Stimulated activated naive CD8-positive, alpha-beta T cell treated with anti-CD3 and anti-CD28 coated beads, Interleukin-15, Interleukin-2, amounts not matched to agents 100 U/mL and 50 U/mL, for 24 hours (primary cell): ENCODE data around the gene ANKRD28.
"Not testable (repeated sequence)": the region's sequence is repeated elsewhere in the genome, so short reads cannot be mapped to it uniquely, and the experiment has no call there.

Experiments used
- ATAC-seq: fragments of 150-1000 bp; cut with Tn5 transposase; one replicate; pipeline ENCODE4 v1.10.0; 2021
- DNase-seq: peaks from one replicate; pipeline ENCODE4 v3.0.0; 2021

The ANKRD28 gene

GRCh38 chr3:15771444-15771843 is 26.3 kb downstream of the ANKRD28 start:
- no peak for ATAC-seq
- no peak for DNase-seq

- ATAC-seq (no peak), DNase-seq (no peak)
Measured at GRCh38 chr3:15769256-15769915, 28.4 kb downstream of the ANKRD28 start.

- no peak for DNase-seq
- ATAC-seq, result peak; percentile 96
Measured at GRCh38 chr3:15768421-15769255, 29.1 kb downstream of the ANKRD28 start.

GRCh38 chr3:15766406-15766805 is 31.4 kb downstream of the ANKRD28 start:
- ATAC-seq, result no peak
- no peak for DNase-seq

GRCh38 chr3:15758295-15758694 is 39.5 kb downstream of the ANKRD28 start:
- ATAC-seq (no peak), DNase-seq (no peak)

- DNase-seq, result no peak
- no peak for ATAC-seq
Measured at GRCh38 chr3:15757824-15758223, 40.0 kb downstream of the ANKRD28 start.

- no peak for ATAC-seq
- no peak for DNase-seq
Measured at GRCh38 chr3:15756505-15756904, 41.3 kb downstream of the ANKRD28 start.

GRCh38 chr3:15755780-15756179 is 42.0 kb downstream of the ANKRD28 start:
- DNase-seq (no peak), ATAC-seq (no peak)

- DNase-seq, result no peak
- no peak for ATAC-seq
Measured at GRCh38 chr3:15755181-15755580, 42.6 kb downstream of the ANKRD28 start.

- no peak for DNase-seq
- no peak for ATAC-seq
Measured at GRCh38 chr3:15754047-15754446, 43.7 kb downstream of the ANKRD28 start.

GRCh38 chr3:15753056-15753710 is 44.6 kb downstream of the ANKRD28 start:
- no peak for ATAC-seq
- no peak for DNase-seq

- no peak for ATAC-seq
- DNase-seq, result no peak
Measured at GRCh38 chr3:15750879-15751278, 46.9 kb downstream of the ANKRD28 start.

- ATAC-seq (no peak), DNase-seq (no peak)
Measured at GRCh38 chr3:15750143-15750542, 47.6 kb downstream of the ANKRD28 start.

- not testable (repeated sequence) for DNase-seq, ATAC-seq
Measured at GRCh38 chr3:15745896-15746295, 51.9 kb downstream of the ANKRD28 start.

- ATAC-seq (no peak), DNase-seq (no peak)
Measured at GRCh38 chr3:15744176-15744575, 53.6 kb downstream of the ANKRD28 start.

- ATAC-seq (no peak), DNase-seq (no peak)
Measured at GRCh38 chr3:15743587-15744009, 54.2 kb downstream of the ANKRD28 start.

GRCh38 chr3:15742236-15742635 is 55.5 kb downstream of the ANKRD28 start:
- not testable (repeated sequence) for ATAC-seq, DNase-seq

GRCh38 chr3:15738616-15739005 is 59.2 kb downstream of the ANKRD28 start:
- not testable (repeated sequence) for DNase-seq, ATAC-seq

GRCh38 chr3:15731024-15731423 is 66.8 kb downstream of the ANKRD28 start:
- ATAC-seq, result no peak
- DNase-seq, result no peak

GRCh38 chr3:15728766-15729165 is 69.0 kb downstream of the ANKRD28 start:
- ATAC-seq, result no peak
- DNase-seq, result no peak

- ATAC-seq (no peak), DNase-seq (no peak)
Measured at GRCh38 chr3:15726881-15727280, 70.9 kb downstream of the ANKRD28 start.

GRCh38 chr3:15726043-15726442 is 71.7 kb downstream of the ANKRD28 start:
- no peak for DNase-seq

GRCh38 chr3:15724446-15724845 is 73.3 kb downstream of the ANKRD28 start:
- no peak for ATAC-seq
- DNase-seq, result no peak

More at GRCh38 chr3:15726043-15726442, 71.7 kb downstream of the ANKRD28 start:
- ATAC-seq, result no peak
